Measurements from ENCODE around the gene ADO. TPM values are rescaled to one million over a fixed set of nuclear protein-coding genes. Genes with fewer than 3 reads are reported as not detected.

ADO gene
- total and polyA plus RNA-seq, 10 of the 15 experiments (the other 5 are each of a cell fraction or from before 2014, with no cell fraction given): 4.3 to 44.6 (median 18.7) TPM

- TF ChIP-seq HSF1 (IDR thresholded peaks at IDR 0.05; ENCODE audit: low read depth, low read length) (no peak), TCF12 (IDR thresholded peaks at IDR 0.05; ENCODE audit: low read depth, low read length) (no peak), ZNF622 (IDR thresholded peaks at IDR 0.05) (no peak)
- H3K9me3 ChIP-seq (replicated peaks; ENCODE audit: control insufficient read depth, insufficient read depth, low read length): no peaks in the 10 kb centered on the region
- H3K4me1 ChIP-seq (ENCODE audit: control insufficient read depth, insufficient read depth, low read length): no peaks in the 10 kb centered on the region
- ChIA-PET CTCF (no interaction called here), RAD21 (ENCODE audit: unreplicated experiment) (no interaction called here), SMC1A (ENCODE audit: uncharacterized antibody, unreplicated experiment) (interaction anchor here (0.9 to 2.6 kb wide), 4 partner anchors 8 to 55 kb away, joined by 3 to 19 read pairs (median 6); no protein-coding TSS in a partner anchor), POLR2A (interaction anchor here (0.9 kb wide), 1 partner anchor 9 kb away, joined by 3 read pairs; no protein-coding TSS in a partner anchor)
- no peak overlapping the region for H3K9ac ChIP-seq (ENCODE audit: control insufficient read depth, insufficient read depth, low read length)
- H2AFZ ChIP-seq (ENCODE audit: control insufficient read depth, low read depth, low read length): no peak overlapping the region
- WGBS (ENCODE audit: insufficient coverage, insufficient replicate concordance, low lambda C conversion rate, missing lambda C conversion rate): 99% methylated on average over 4 of the region's 4 CpGs
- H3K79me2 ChIP-seq (ENCODE audit: control insufficient read depth, insufficient read depth, low read length): no peaks in the 10 kb centered on the region
- in situ Hi-C loops (cut with MboI): no loop called here
- DNase-seq (ENCODE audit: low read depth, low spot score) (no peak), FAIRE-seq (no peak), ATAC-seq (no peak)
- no peak overlapping the region for H3K27ac ChIP-seq (ENCODE audit: control insufficient read depth, insufficient read depth)
- no TSS peak for BruUV-seq (replicated peaks)
- intact Hi-C loops (cut with micrococcal nuclease; ENCODE audit: unreplicated experiment): no loop called here
- H3K36me3 ChIP-seq (ENCODE audit: control insufficient read depth in 2 of 2, insufficient read depth in 2 of 2, low read length in 1 of 2): no peaks in the 10 kb centered on the region
- H3K4me3 ChIP-seq: no peak overlapping the region
- no peaks in the 10 kb centered on the region for H3K27me3 ChIP-seq (replicated peaks in 1 of 2; ENCODE audit: control insufficient read depth in 2 of 2, insufficient read depth in 2 of 2, low read length in 1 of 2)
- H3K4me2 ChIP-seq (ENCODE audit: control insufficient read depth, insufficient read depth): no peak overlapping the region
- no peaks in the 10 kb centered on the region for H4K20me1 ChIP-seq (ENCODE audit: control insufficient read depth, insufficient read depth)
Measured at GRCh38 chr10:62764011-62764410, 40.5 kb upstream of the ADO start.

GRCh38 chr10:62765726-62766125 is 38.8 kb upstream of the ADO start:
- RAD21 ChIA-PET (ENCODE audit: unreplicated experiment): no interaction called here
- no peaks in the 10 kb centered on the region for H4K20me1 ChIP-seq (ENCODE audit: control insufficient read depth, insufficient read depth)
- no peaks in the 10 kb centered on the region for H3K27me3 ChIP-seq (replicated peaks in 1 of 2; ENCODE audit: control insufficient read depth in 2 of 2, insufficient read depth in 2 of 2, low read length in 1 of 2)
- H3K4me3 ChIP-seq: no peak overlapping the region
- intact Hi-C loops (cut with micrococcal nuclease; ENCODE audit: unreplicated experiment) (no loop called here), in situ Hi-C loops (cut with MboI) (no loop called here)
- SMC1A ChIA-PET (ENCODE audit: uncharacterized antibody, unreplicated experiment): no interaction called here
- H3K9me3 ChIP-seq (replicated peaks; ENCODE audit: control insufficient read depth, insufficient read depth, low read length): no peaks in the 10 kb centered on the region
- WGBS (ENCODE audit: insufficient coverage, insufficient replicate concordance, low lambda C conversion rate, missing lambda C conversion rate): 50% methylated on average over 2 of the region's 2 CpGs
- H3K27ac ChIP-seq (ENCODE audit: control insufficient read depth, insufficient read depth): no peak overlapping the region
- ATAC-seq (no peak), DNase-seq (ENCODE audit: low read depth, low spot score) (no peak), FAIRE-seq (no peak)
- H3K9ac ChIP-seq (ENCODE audit: control insufficient read depth, insufficient read depth, low read length): no peak overlapping the region
- no peak overlapping the region for H3K4me2 ChIP-seq (ENCODE audit: control insufficient read depth, insufficient read depth)
- POLR2A ChIA-PET: no interaction called here
- H3K79me2 ChIP-seq (ENCODE audit: control insufficient read depth, insufficient read depth, low read length): no peaks in the 10 kb centered on the region
- no peak overlapping the region for H2AFZ ChIP-seq (ENCODE audit: control insufficient read depth, low read depth, low read length)
- CTCF ChIA-PET: no interaction called here
- H3K36me3 ChIP-seq (ENCODE audit: control insufficient read depth in 2 of 2, insufficient read depth in 2 of 2, low read length in 1 of 2): no peaks in the 10 kb centered on the region
- peaks cover 14% of the 10 kb centered on the region for H3K4me1 ChIP-seq (ENCODE audit: control insufficient read depth, insufficient read depth, low read length)
- BruUV-seq (replicated peaks): no TSS peak
- TF ChIP-seq SRF (IDR thresholded peaks at IDR 0.05; ENCODE audit: low read depth in 2 of 2, low read length in 2 of 2) (no peak), EGR1 (IDR thresholded peaks at IDR 0.05; ENCODE audit: borderline replicate concordance in 1 of 2, low read depth in 2 of 2, low read length in 2 of 2) (no peak), SUZ12 (IDR thresholded peaks at IDR 0.05; ENCODE audit: unreplicated experiment) (no peak), CBFB (IDR thresholded peaks at IDR 0.05; ENCODE audit: low read depth) (no peak), ZNF274 (IDR thresholded peaks at IDR 0.05; ENCODE audit: insufficient read depth, insufficient read length) (no peak), IRF3 (IDR thresholded peaks at IDR 0.05) (no peak), RFX5 (IDR thresholded peaks at IDR 0.05; ENCODE audit: low read depth, low read length) (no peak), BCL11A (IDR thresholded peaks at IDR 0.05; ENCODE audit: low read depth, low read length) (no peak), NBN (IDR thresholded peaks at IDR 0.05) (no peak), PBX3 (IDR thresholded peaks at IDR 0.05; ENCODE audit: insufficient replicate concordance, low read depth, low read length) (no peak), NFYA (IDR thresholded peaks at IDR 0.05; ENCODE audit: borderline replicate concordance, low read depth, low read length) (no peak), CREM (IDR thresholded peaks at IDR 0.05; ENCODE audit: low read depth) (no peak), CHD2 (IDR thresholded peaks at IDR 0.05; ENCODE audit: borderline replicate concordance, low read depth, low read length) (no peak)
